ENCODE data around the gene USP13.

The USP13 gene

DNA sequence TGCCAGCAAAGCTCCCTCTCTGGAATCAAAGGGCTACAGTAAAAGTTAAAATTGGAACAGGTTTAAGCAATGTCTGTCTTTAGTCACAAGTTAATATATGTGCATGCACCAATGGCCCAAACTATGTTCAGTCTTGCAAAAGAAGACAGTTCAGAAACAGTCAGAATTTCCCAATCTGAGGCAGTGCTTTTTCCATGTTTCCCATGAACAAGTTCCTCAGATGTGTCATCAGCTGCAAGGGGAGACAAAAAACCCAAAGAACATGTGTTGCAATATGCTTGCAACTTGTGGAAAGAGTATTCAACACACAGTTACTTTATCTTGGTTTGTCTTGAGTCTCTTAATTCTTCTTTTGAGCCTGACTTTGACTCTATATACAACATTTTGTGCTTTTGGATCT is 148.4 kb downstream of the USP13 start:
- DNase-seq, result no peak

DNA sequence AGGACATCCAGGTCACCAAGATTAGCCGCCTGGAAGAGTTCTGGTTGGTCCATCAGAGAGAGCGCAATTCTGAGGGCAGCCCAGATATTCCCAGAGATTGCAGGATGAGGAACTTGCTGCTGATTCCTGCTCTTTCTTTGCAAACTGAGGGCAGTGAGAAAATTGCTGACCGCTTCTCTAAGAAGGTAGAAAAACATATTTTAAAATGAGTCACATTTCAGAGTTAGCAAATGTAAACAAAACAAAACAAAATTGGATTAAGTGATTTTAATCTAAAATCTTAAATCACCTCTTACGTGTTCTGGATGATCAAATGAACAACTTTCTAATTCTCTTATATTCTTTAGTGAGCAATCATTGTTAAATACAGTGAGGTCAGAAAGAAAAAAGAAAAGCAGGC is 149.0 kb downstream of the USP13 start:
- no peak for DNase-seq

DNA sequence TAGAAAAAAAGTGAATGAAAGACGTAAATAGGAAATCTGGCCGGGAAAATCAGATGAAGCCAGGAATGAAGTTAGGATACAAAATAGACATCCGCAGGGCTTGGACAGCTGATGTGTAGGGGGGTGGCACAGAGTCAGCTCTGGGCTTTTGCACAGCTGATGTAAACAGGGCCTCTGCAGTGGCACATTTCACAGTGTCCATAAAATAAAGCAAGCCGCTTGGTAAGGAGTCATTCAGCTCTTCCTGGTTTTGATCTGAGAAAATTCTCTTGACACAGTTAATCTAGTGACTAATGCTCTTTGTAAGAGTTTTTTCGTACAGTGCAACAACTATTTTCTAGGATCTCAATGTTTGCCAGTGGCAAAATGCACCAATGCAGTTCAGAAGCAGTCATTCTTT is 153.3 kb downstream of the USP13 start:
- no peak for DNase-seq

DNA sequence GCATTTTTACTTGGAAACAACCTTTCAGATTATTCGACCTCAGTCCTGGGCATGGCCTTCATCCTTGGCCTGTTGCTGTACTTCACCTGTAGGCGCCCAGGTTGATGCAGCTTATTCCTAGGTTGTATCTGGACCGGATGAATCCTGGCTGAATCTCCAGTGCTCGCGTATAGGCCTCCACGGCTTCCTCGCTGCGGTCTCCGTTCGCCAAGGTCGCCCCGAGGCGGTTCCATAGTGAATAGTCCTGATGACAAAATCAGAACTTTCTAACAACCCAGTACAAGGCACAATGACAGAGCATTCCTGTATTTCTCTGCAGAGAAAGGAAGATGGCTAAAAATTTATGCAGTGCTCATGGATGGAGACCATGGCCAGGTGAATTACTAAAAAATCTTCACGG is 154.7 kb downstream of the USP13 start:
- no peak for DNase-seq

DNA sequence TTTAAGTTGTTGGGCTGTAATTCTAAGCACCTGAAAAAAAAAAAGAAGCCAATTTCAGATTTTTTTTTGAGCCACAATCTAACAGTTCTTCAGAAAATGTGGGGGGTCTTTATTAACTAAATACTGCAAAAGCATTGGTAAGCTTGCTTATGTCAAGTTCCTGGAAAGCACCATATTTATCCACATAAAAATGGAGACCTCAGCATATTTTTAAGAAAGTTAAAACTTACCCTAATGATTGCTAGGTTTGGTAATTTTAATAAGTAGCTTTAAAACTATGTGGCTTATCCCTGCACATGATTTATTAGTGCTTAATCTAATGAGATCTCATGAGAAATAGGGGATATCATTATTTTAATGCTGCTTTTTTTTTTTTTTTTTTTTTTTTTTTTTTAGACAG is 156.8 kb downstream of the USP13 start:
- DNase-seq, result no peak

DNA sequence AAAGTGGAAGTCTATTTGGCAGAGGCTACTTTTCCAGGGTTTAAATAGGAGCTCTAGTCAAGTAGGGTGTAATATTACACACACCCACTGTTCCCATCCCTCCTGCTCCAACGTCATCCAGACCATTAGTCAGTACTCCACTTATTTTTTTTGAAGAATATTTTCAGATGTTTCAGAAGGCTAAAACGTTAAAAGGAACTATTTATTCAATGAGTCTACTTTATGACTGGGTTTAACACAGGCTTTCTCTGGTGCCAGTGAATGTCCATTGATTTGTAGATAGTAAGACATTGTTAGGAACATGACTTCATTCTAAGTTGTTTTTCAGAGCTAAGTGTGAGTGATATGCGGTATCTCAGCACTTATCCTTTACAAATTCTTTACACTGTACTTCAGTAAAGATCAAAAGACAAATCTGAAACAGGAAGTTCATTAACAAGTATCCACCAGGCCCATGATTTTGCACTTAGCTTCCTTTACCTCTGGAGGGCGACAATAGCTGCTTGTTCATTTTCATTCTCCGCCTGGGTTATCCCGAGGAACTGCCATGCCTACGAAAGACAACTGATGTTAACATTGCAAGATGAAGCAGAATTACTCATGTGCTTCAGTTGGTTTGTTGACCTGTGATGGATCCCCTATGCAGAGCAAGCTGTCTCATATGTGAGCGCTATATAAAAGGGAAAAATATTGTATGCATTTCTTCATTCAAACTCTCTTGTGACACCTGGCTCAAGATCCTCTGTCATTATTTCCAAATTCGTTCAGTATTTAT is 158.7 kb downstream of the USP13 start:
- no peak for DNase-seq

DNA sequence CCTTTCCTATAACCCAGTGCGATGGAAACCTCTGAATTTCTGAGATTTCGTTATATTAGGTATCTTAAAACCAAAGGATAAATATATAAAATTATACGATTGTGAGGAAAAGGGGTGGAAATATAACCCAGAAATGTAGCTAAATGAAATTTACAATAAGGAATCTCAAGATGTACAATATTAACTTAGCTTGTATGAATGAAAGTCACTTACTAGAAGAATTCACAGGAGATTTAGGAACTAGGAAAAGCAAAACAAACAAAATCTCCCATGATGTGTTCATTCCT is 159.2 kb downstream of the USP13 start:
- DNase-seq, result no peak

DNA sequence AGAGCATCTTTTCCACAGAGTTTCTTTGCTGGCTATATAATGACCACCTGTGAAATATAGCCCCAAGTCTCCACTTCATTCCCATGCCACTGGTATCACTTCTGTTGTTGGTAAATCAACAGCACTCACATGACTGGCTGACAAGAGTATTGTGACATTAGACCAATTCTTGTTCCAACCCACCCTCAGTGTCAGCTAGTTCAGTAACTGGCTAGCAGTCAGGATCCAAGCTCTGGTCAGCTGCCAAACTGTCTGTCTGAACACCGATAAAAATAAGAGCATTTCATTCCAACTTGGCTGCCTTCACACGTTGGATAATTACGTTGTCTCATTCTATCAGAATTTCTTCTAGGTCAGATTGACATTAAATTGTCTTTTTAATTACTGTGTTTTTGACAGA is 166.5 kb downstream of the USP13 start:
- no peak for DNase-seq

DNA sequence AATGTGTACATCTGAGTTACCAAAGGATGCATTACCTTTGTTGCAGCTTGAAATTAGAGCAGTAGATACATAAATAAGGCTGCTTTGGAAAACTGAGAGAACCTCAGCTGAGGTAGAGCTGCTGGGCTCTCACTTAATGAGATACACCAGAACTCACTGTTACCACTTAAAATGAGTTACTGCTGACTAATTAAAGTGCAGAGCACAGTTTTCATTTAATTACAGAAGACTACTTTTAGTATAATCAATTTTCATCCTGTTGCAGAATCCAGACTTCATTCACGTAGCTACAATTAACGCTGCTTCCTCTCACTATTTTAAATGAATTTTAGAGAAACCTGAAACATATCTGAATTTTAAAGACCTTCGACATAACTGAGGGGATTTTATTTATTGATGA is 169.5 kb downstream of the USP13 start:
- no peak for DNase-seq

DNA sequence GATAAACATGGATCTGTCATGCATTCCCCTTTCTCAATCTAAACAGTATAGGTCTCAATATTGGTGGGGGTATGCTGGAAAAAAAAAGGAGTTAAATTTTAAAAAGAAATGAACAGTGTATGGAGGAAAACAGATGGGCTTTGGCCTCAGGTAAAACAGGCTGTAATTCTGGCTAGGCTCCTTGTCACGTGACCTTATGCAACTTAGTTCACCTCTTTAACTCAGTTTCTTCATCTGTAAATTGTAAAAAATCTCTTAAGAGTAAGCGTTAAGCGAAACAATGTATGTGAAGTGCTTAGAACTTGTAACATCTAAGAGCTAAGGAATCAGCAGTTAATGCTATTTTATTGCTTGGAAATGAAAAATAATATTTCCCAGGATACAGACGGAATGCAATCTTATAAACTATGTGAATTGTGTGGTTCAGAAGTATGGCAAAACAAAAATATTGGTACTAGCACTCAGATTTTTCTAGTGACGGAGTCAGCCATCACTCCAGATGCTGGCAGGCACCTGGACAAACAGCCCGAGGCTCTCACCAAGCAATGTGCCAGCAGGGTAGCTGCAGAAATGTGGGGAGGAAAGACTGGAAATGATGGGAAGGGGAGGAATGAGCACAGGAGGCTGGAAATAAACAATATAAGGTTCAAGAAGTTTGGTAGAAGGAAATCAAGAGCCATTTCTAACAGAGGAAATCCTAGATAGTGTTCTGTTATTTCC is 172.8 kb downstream of the USP13 start:
- no peak for DNase-seq

DNA sequence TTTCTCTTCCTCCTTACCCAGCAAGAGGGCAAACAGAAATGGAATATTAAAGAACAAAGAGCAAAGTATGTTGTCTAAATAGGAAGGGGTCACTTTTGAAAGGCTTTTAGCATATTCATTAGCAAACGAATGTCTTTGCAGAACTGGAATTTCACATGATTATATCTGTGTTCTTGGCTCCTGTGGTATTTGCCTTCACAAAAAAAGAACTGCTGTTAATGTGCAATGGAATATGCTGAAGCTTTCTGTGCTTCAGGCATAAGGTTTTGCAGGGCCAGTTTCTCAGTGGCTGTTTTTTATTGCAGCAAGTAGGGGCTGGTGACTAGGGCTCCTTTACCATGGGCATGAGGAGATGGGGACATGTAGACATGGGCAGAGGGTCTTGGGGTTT is 173.4 kb downstream of the USP13 start:
- DNase-seq, result no peak

DNA sequence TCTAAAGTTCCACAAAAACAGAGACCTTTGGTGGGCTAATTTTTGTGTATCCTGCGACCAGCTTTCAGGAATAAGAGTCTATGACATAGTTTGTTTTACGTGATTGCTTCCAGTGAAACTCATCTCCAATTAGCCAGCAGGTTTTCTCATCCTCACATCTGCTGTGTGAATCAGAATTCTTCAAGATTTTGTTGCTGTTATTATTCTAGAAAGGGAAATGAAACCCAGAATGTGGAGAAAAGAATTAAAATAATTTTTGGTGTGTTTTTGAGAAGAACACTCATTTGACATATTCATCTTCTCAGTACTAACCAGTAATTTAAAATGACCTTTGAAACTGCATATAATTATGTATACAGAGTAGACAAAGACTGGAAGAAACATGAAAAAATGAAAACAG is 175.9 kb downstream of the USP13 start:
- no peak for DNase-seq

DNA sequence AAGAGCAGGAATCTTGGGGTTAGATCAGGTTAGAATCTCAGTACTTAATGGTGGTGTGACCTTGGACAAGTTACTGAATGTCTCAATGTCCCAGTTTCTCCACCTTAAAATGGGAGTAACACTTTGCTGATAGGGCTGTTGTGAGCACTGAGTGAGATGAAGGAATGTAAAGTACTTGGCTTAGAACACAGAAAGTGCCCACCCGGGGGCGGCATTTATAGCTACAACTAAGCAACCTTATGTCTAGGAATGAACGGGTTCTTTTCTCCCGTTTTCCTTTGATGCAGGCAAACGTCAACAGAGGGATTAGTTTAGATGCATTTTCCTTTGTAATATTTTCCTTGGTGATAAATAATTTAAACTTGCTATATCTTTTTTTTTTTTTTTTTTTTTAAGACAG is 176.6 kb downstream of the USP13 start:
- no peak for DNase-seq

DNA sequence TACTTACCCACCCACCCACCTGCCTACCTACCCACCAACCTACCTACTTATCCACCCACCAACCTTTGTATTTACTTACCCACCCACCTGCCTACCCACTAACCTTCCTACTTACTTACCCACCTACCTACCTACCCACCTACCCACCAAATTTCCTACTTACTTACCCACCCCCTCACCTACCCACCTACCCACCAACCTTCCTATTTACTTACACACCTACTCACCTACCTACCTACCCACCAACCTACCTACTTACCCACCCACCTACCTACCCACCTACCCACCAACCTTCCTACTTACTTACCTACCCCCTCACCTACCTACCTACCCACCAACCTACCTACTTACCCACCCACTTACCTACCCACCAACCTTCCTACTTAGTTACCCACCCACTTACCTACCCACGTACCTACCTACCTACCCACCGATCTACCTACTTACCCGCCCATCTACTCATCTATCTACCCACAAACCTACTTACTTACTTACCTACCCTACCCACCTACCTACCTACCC is 179.6 kb downstream of the USP13 start:
- DNase-seq, result no peak

DNA sequence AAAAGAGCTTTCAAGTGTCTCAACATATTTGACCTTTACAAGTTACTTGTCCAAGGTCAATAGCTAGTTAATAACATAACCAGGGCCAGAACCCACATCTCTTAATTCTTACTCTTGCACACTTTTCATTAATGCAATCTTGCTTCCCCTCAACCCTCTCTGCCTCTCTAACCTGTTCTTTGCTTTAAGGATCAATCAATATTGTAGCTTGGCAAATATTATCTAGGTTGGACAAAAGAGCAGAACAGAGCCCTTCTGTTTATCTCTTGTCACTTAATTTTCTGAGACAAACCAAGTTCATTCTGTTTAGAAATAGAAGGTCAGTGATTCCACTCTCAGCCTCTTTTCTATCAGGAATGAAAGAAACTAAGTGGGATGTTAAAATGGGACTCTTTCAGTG is 180.5 kb downstream of the USP13 start:
- no peak for DNase-seq

DNA sequence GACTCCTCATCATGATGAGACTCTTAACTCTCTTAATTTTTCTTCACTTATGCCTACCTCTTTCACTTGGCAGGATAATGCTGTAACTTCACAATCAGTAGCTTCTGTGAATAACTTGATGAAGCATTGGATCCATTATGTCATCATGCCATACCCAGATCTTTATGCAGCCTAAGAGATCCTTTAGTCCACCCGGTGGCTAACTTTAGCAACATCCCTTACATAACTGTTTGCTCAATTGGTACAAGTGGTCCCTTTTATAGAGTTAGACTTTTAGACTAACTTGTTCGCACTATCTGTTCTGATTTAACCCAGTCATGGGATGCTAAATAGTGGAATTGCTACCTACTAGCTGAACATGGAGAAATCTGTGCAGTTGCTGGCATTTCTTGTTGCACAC is 184.5 kb downstream of the USP13 start:
- no peak for DNase-seq
